Head of caudate nucleus (tissue), 42 donors: ENCODE measurements around the gene ARHGDIB.

Experiments used
- DNase-seq, 42 donors: peaks; one replicate each; pipeline versions ENCODE4 v3.0.0 to v3.0.0-alpha.2; 2020 to 2021; ENCODE audit warnings: mixed read lengths in 7 of 42
- intact Hi-C: fragments of 100-400 bp; cut with DNase I; formaldehyde crosslinking; loops from one replicate; pipeline ENCODE4 v1.15.0; 2022

The ARHGDIB gene

DNA sequence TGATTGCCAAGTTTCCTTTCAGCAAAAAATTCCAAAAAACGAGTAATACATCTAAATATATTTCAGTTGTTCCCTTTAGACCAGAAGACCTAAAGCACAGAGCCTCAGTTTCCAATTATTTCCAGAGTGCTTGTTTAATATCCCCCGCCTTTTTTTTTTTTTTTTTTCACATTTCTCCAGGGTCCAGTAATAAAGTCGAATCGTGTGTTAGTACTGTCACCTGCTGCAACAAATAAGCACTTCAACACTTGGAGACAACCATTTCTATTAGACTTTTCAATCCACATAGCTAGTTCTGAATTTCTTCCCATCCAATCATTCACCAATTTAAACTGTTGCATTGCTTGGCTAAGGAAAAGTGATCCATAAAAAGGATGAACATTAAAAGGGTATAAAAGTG is 25.0 kb upstream of the ARHGDIB start:
- intact Hi-C loops: no loop called here
- no peak for DNase-seq

DNA sequence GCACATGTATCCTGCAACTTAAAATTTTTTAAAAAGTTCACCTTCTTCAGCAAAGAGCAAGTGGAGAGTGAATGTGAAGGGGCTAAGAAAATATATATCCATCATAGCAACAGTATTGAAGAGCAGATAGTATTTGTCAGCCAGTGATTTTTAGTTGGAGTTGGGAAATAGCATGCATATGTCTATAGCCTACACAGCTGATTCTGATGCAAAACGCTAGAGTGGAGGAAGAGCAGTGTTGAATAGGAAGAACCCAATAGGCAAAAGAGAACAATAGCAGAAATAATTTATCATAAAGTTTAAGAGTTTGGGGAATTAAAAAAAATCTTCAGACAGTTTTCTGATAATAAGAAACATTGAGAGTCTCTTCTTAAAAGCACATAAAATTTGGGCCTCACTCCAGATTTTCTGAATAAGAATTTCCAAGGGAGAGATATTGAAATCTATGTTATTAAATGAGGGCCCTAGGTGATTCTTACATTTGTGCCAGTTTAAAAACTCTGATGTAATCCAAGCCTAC is 23.4 kb upstream of the ARHGDIB start:
- intact Hi-C loops: no loop called here
- DNase-seq: no peak

DNA sequence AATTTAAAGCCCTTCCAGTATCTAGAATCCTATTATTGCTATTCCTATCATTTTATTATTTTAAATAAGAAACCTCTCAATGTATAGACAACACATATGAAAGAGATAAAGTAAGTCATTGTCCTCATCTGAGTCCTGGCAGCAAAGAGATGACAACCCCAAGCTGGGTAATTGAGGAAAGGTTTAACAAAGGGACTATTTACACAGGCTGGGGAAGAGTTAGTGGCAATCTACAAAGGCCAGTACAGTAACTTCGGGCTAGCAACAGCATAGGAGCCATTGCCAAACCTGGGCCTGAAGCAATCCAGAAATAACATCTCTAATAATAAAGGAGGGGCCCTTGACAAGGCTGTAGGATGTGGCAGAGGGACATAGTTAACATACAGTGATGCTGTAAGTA is 22.6 kb upstream of the ARHGDIB start:
- no peak for DNase-seq
- intact Hi-C loops: no loop called here

DNA sequence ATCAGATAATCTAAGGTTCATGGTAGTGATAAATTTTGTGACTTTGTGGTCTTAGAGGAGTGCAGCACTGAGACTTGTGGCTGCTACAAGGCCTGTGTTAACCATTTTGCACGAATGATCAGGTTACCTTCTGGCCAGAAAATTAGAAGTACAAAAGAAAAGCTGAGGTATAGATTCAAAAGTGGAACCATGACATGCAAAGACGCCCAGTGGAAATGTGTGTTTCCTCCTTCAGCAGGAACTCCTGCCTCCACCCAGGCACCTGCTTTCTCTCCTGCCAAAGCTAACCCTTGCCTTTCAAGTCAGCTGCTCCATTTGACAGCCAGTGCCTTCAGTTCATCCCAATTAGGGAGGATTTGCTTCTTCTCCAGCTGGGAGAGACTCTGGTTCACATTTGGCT is 21.6 kb upstream of the ARHGDIB start:
- DNase-seq: no peak
- intact Hi-C loops: no loop called here

DNA sequence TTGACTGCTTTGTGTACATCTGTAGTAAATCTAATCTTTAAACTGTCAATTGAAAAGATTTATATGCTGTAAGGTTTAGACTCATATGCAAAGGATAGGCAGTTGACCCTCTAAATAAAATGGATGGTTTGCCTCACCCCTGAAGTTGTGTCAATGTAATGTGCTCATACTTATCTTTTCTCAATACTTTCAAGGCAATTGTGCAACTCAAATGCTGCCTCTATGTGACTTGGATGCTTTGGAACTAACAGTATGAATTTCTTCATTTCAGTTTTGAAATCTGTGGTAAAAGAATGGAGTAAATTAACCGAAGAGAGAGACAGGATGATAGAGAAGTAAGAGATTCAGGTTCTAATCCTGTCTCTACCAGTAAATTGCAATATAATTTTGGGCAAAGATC is 21.2 kb upstream of the ARHGDIB start:
- intact Hi-C loops: no loop called here
- DNase-seq: no peak

DNA sequence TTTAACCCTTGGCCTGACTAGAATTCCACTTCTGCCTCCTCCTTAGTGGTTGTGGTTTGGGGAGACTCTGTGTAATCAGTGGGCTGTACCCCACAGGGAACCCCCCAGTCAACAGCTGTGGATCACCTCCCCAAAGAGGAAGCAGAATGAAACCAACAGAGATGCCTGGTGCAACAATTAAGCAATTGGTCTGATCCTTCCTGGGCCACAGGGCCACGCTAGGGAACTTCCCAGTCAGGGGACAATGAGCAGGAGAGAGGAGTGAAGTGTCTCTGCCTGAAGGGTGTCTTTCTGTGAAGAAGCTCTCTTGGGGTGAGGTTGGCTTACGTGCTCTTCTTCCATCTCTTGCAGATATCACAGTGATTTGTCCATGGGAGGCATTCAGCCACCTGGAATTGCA is 19.6 kb upstream of the ARHGDIB start:
- intact Hi-C loops: no loop called here

DNA sequence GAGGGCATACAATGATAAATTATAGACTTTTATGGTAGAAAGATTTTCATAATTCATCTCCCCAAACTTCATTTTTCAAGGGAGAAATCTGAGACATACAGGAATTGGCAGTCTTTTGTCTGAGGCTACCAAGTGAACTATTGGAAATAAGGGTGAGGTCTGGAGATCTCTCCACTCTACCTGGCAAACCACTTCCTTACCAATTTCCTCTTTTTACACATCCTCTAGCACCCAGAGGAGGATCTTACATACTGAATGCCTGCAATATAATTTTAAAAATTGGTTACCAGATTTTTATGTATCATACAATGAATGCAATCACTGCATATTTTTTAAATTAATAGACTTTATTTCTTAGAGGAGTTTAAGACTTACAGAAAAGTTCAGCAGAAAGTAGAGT is 18.1 kb upstream of the ARHGDIB start:
- DNase-seq: no peak

More for the DNA sequence above, 19.6 kb upstream of the ARHGDIB start:
- DNase-seq: peak in 5 of 42 donors; percentile 7 to 43 (median 35)

DNA sequence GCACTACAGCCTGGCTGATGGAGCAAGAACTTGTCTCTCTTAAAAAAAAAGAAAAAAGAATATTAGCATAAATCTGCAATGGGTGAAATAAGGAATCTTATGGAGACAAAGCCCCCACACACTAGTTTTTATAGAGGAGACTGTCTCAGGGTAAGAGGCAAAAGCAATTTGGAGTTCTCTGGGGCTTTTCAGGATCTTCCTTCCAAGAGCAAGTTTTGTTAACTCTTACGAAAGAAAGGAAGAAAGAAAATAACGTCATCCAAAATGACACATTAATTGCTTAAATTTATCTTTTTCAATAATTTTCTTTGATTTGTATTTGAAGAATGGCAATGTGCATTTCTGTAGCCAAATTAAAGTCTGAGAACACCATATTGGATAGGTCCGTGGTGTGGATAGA is 15.3 kb upstream of the ARHGDIB start:
- intact Hi-C loops: no loop called here
- no peak for DNase-seq

More for the DNA sequence above, 18.1 kb upstream of the ARHGDIB start:
- intact Hi-C loops: no loop called here

DNA sequence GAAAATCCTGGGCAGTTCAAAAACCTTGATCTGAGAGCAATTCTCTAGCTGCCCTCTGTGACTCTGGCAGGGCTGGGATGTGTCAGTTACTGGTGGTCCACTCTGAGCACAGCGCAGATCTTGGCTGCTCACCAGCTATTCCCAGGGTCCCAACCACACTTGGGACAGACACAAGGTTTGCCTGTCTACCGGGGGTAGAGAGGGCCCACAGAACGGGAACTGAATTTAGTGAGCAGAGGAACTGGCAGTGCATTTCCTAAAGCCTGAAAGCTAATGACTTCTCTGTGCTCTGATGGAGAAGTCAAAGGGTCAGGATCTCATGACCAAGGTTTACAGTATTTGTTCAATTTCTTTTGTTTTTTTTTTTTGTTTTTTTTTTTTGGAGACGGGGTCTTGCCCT is 14.1 kb upstream of the ARHGDIB start:
- no peak for DNase-seq
- intact Hi-C loops: no loop called here

DNA sequence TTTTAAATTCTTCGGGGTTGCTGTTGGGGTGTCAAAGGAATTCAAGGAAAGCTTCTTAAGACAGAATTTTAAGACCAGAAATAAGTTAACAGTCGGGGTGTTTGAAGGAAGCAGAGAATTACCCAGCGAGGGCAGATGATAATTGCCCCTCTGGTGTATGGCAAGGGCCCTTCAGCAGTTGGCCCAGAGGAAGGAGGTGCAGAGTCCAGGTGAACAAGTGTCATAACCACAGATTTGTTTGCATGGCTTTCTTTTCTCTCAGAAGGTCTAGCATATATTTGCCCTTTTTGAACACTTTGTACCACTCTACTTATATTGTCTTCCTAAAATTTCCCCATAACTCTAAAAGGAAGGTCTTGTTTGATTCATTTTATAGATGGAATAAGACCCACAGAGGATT is 13.2 kb upstream of the ARHGDIB start:
- intact Hi-C loops: no loop called here
- DNase-seq: no peak

DNA sequence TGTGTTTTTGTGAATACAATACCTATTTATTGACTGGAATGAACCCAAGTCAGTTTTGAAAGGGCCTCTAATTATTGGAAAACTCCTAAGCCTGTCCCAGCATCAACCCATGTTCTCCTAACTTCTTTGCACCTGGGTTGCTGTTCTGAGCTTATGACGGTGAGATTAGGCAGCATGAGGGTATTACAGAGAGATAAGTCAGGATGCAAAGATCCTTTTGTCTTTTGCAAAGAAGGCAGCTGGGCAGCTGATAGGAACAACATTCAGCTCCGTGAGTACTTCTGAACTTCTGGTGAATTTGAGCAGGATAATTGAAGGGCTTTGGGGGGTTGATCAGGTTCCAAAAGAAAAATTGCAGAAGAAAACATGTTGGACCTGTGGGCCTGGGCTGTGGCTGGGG is 11.4 kb upstream of the ARHGDIB start, which contains the start of gene PDE6H:
TSS of gene PDE6H (plus strand) at position 227 of the 400 bp plus-strand sequence. CDS start 4,971 bp downstream, outside the sequence.
- intact Hi-C loops: no loop called here
- DNase-seq: no peak

DNA sequence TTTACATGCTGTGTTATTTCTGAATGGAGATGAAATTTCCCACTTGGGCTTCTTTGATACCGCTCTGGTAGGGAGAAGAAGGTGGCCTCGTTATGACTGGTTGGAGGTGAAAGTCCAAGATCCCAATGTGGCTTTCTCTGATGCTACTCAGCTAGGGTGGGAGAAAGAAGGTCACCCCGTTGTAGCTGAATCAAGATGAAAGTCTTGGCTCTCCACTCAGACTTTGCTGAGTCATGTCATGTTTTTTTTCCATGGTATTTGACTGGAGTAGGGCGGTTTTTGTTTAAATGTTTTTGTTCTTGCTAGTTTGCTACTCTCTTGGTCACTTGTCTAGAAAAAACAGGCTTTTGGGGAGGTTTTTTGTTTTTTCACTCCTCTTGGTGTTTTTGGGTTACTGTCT is 9.1 kb upstream of the ARHGDIB start:
- intact Hi-C loops: no loop called here
- DNase-seq: no peak

DNA sequence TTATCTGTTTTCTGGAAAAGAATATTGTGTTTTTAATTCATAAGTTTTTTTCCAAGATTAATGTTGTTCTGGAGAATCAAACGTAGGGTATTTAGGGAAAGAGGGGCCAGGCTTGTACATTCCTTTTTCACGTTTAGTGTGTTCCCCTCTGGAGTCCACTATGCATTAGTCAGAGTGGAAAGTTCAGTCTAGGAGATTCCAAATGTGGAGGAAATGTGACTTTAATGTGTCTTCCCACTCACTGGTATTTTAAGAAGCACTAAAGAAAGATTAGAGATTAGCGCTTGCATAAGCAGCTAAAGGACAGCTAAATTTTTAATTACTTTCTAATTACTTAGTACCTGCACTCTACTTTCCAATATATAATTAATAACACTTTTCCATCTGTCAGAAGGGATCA is 7.1 kb upstream of the ARHGDIB start:
- intact Hi-C loops: no loop called here
- no peak for DNase-seq

DNA sequence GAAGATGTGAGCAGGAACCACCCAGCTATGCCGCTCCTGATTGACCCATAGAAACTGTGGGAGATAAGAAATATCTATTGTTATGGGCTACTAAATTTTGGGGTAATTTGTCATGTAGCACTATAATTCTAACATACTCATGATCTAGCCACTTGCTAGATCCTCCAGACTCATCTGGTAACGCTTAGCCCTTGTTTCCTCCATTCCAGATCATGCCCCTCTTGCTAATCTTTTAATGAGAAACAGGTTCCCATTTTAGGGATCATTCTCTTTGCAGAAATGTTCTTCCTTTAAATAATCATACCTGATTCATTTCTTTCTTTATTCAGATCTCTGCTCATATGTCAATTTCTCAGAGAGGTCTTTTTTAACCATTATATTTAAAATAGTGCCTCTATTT is 3.8 kb upstream of the ARHGDIB start:
- intact Hi-C loops: no loop called here
- DNase-seq: no peak

DNA sequence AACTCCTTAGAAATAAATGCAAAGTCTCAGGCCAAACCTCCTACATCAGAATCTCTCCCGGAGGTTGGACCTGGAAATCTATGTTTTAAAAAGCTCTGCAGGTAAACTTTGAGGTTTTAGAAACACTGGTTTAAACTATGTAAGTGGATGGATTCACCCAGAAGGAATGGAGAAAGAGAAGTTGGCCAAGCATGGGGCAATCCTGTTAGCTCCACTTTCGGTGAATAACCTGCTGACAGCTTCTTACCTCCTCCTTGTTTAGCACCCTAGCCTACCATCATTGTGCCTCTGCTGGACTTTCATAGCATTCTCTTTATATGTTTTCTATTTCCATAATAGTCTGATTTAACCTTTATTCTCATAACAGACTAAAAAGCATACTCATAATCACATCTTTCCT is 3.0 kb upstream of the ARHGDIB start:
- no peak for DNase-seq
- intact Hi-C loops: no loop called here

DNA sequence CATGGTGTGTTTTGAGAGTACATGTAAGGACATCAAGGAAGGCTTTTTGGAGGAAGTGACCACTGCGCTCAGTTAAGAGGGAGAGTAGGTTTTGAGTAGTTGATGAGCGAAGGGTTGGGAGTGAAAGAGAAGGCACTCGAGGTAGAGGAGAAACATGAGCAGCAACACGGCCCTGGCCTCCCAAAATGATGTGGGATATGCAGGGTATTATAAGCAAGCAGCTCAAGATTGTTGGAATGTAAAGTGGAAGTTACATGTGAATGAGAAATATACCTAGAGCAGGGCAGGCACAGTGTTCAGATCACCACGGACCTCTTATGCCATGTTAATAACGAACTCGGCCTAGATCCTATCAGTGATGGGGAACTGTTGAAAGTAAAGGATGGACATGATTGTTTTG is 2.1 kb upstream of the ARHGDIB start:
- DNase-seq: no peak
- intact Hi-C loops: no loop called here

DNA sequence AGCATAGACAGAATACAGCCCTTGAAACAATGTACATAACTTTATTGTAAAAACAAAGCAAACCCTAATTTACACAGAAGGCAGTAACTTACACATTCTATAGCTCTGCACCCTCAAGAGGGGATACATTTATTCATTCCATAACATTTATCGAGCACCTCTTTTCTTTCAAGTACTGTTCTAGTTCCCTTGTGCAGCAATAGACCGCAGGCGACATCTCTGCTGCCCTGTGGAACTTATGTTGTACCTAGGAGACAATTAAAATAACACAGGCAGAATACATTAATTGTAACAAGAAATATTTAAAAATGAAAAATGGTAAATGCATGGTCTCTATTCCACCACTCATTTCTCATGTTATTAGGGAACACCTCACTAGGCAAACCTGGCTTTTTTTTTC is 1.4 kb upstream of the ARHGDIB start:
- intact Hi-C loops: no loop called here
- DNase-seq: no peak

DNA sequence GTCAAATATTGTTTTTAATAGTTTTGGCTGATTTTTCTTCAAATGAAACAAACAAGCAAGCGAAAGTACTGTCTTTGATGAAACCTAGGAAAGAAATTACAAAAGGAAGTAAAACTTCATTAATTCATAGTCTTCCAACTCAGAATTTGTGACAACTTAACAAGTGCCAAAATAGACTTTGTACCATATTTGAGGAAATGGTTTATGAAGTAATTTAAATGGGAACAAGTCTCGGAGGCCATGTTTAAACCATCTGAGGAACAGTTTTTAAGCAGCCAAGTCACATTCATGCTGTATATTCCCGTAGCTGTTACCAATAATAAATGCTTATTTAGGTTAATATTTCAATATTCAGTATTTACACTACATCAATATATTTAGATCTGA is 745 bp upstream of the ARHGDIB start:
- intact Hi-C loops: no loop called here
- DNase-seq: no peak

DNA sequence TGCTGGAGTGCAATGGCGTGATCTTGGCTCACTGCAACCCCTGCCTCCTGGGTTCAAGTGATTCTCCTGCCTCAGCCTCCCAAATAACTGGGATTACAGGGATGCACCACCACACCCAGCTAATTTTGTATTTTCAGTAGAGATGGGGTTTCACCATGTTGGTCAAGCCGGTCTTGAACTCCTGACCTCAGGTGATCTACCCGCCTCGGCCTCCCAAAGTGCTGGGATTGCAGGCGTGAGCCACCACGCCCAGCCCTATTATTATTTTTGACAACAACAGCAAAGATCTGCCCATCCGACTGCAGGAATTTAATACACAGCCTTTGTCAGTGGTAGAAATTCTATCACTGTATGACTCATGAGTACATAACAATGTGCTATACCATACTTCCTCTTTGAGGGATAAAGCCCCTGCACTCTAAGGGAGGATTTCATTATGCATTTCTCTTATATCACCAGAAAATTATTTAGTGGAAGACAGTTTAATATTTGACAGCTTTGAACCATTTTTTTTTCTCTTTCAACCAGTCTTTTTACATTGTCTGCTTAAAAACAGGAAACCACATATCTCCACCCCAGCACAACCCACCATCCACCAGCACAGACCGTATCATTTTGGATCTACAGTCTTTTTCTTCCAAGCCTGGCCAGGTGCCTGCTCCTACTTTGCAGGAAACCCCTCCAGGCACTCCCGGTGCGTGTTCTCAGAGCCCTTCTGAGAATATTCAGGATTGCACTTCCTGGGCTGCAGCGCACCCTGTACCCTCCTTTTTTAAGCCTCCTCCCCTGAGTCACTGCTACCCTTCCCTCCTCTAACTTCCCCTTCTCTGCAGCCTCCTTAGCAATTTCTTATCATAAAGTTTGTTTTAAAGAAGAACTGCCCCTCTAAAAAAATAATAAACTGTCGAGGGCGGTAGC is 594 bp downstream of the ARHGDIB start:
- intact Hi-C loops: no loop called here
- peak in 9 of 42 donors; percentile 11 to 48 (median 21) for DNase-seq

DNA sequence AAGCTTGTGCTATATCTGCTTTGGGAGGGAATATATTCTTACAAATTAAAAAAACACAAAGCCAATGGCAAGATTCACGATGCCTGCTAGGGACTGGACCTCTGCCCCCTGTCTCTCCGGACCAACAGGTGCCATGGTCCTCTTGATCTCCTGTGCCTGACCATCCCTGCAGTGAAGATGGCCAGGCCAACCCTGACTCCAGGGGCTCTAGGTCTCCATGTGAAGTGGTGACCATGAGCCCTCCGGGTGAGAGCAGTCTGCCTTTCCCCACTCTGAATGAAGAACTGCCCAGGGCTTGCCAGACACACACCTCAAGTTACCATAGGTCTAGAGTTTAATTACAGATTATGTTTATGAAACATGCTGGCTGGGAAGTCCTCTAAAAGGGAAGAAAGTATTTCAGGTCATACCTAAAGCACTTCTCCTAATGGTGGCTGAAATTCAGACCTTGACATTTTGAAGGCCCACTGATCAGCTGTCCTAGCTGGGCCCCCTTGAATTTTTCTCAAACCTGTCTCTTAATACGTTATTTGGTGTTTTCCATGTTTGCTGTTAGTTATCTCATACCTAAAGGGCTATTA is 1.4 kb downstream of the ARHGDIB start:
- no peak for DNase-seq
- intact Hi-C loops: no loop called here

DNA sequence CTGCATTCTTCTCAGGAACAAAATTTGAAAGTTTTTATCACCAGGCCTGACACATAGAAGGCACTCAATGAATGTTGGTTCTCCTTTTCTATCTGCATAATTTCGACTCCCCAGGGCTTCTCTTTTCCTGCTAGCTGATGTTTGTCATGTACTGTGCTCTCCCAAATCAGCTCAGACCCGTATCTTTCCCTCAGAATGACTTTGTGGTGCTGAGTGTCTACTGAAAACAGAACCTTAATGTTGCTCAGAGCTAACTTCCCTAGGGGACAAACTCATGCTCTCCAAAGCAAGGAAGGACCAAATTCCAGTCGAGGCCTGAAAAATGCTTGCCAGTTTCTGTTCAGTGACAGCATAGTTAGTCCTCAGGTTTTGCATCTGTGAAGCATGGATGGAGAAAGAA is 1.9 kb downstream of the ARHGDIB start:
- intact Hi-C loops: no loop called here
- no peak for DNase-seq
